ENCODE results near the gene TLL2.

DNA sequence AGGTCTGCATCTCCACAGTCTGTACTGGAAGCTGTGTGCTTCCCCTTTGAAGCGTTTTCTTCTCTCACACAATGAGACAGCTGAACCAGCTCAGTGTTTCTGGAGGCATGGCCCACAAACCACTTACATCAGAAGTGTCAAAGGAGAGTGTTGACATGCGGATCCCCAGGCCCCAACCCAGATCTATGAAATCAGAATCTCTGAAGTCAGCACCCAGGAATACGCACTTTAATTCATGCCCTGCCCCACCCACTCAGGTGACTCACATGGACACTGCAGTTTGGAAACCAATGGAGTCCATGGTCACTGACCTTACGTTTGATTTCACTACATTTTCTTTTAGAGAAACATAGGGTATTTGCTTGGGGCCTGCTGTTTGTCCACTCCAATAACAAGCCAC lies 19.0 kb downstream of the TLL2 start:
- no peak for TF ChIP-seq FOXM1 (IDR thresholded peaks at IDR 0.05; ENCODE audit: borderline replicate concordance, low read depth)
- no peak for TF ChIP-seq CEBPB (IDR thresholded peaks at IDR 0.05)
- TF ChIP-seq, protein P1, sequence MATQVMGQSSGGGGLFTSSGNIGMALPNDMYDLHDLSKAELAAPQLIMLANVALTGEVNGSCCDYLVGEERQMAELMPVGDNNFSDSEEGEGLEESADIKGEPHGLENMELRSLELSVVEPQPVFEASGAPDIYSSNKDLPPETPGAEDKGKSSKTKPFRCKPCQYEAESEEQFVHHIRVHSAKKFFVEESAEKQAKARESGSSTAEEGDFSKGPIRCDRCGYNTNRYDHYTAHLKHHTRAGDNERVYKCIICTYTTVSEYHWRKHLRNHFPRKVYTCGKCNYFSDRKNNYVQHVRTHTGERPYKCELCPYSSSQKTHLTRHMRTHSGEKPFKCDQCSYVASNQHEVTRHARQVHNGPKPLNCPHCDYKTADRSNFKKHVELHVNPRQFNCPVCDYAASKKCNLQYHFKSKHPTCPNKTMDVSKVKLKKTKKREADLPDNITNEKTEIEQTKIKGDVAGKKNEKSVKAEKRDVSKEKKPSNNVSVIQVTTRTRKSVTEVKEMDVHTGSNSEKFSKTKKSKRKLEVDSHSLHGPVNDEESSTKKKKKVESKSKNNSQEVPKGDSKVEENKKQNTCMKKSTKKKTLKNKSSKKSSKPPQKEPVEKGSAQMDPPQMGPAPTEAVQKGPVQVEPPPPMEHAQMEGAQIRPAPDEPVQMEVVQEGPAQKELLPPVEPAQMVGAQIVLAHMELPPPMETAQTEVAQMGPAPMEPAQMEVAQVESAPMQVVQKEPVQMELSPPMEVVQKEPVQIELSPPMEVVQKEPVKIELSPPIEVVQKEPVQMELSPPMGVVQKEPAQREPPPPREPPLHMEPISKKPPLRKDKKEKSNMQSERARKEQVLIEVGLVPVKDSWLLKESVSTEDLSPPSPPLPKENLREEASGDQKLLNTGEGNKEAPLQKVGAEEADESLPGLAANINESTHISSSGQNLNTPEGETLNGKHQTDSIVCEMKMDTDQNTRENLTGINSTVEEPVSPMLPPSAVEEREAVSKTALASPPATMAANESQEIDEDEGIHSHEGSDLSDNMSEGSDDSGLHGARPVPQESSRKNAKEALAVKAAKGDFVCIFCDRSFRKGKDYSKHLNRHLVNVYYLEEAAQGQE (IDR thresholded peaks at IDR 0.05; ENCODE audit: low read depth) = no peak
- TF ChIP-seq YY1 (IDR thresholded peaks at IDR 0.05; ENCODE audit: low read depth) = no peak
- no peak for TF ChIP-seq EP300 (IDR thresholded peaks at IDR 0.05; ENCODE audit: borderline replicate concordance)
- no peak for TF ChIP-seq NFIC (IDR thresholded peaks at IDR 0.05)
- no peak for TF ChIP-seq ZBTB7A (IDR thresholded peaks at IDR 0.05; ENCODE audit: low read depth)
- TF ChIP-seq TAF1 (IDR thresholded peaks at IDR 0.05; ENCODE audit: low read depth) = no peak
- no peak for TF ChIP-seq EGR1 (IDR thresholded peaks at IDR 0.05)
- TF ChIP-seq, protein P2, sequence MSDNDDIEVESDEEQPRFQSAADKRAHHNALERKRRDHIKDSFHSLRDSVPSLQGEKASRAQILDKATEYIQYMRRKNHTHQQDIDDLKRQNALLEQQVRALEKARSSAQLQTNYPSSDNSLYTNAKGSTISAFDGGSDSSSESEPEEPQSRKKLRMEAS (IDR thresholded peaks at IDR 0.05) = no peak
- TF ChIP-seq TCF12 (IDR thresholded peaks at IDR 0.05; ENCODE audit: low read depth) = no peak
- no peak for TF ChIP-seq RAD21 (IDR thresholded peaks at IDR 0.05; ENCODE audit: low read depth)
